Sigmoid colon (tissue), 7 donors: ENCODE measurements around the gene GPD2. TPM values are rescaled to one million over a fixed set of nuclear protein-coding genes. Genes with fewer than 3 reads are reported as not detected.

Experiments used
- DNase-seq: peaks from one replicate; pipeline ENCODE4 v3.0.0-alpha.2; 2019
- H3K27ac ChIP-seq, 4 donors: fragments of 200-600 bp; sonication (generic); one replicate each; pipeline ENCODE4 v1.5.1; 2016 to 2019; ENCODE audit warnings: mild to moderate bottlenecking in 1 of 4
- H3K27me3 ChIP-seq, 3 donors: fragments of 200-600 bp; sonication (generic); one replicate each; pipeline ENCODE4 v1.5.1; 2019; ENCODE audit warnings: mild to moderate bottlenecking in 1 of 3
- H3K36me3 ChIP-seq, 4 donors: fragments of 200-600 bp; sonication (generic); one replicate each; pipeline ENCODE4 v1.5.1; 2016 to 2019
- H3K4me1 ChIP-seq, 4 donors: fragments of 200-600 bp; sonication (generic); one replicate each; pipeline ENCODE4 v1.5.1; 2017 to 2019
- H3K4me3 ChIP-seq, 4 donors: fragments of 200-600 bp; sonication (generic); one replicate each; pipeline ENCODE4 v1.5.1; 2017 to 2019; ENCODE audit warnings: mild to moderate bottlenecking in 2 of 4, moderate library complexity in 1 of 4
- H3K9me3 ChIP-seq, 4 donors: fragments of 200-600 bp in 3 of 4; sonication (generic) in 3 of 4; one replicate each; pipeline versions ENCODE4 v1.5.1 to v1.6.1; 2013 to 2019
- EP300 ChIP-seq, 4 donors: sonication (generic); formaldehyde crosslinking; IDR thresholded peaks; one replicate each; pipeline ENCODE4 v1.6.1; 2017; ENCODE audit warnings: antibody characterized with exemption in 4 of 4
- POLR2A ChIP-seq, 2 donors: fragments of 450-650 bp; IDR thresholded peaks; one replicate each; pipeline ENCODE4 v1.6.1; 2016; ENCODE audit warnings: antibody characterized with exemption in 2 of 2, mild to moderate bottlenecking in 2 of 2, moderate library complexity in 2 of 2
- POLR2AphosphoS5 ChIP-seq, 4 donors: sonication (generic); formaldehyde crosslinking; IDR thresholded peaks; one replicate each; pipeline ENCODE4 v1.6.1; 2017; ENCODE audit warnings: antibody characterized with exemption in 4 of 4
- WGBS, 2 donors: extraction: QIAGEN DNeasy Blood & Tissue Kit; methylation state at CpG; one replicate each; pipeline ENCODE4 v1.1.7; 2013; 5-methylcytosine and 5-hydroxymethylcytosine counted together
- intact Hi-C: fragments of 100-400 bp; cut with DNase I; formaldehyde crosslinking; loops from one replicate; pipeline ENCODE4 v1.15.1; 2023
- polyA plus RNA-seq, 3 donors: library from polyadenylated mRNA; stranded (reverse); fragments of 200-250 nt; gene quantifications; one replicate each; pipeline ENCODE4 v1.2.3, GENCODE V29; 2013
- total RNA-seq, 4 donors: library from RNA; depleted of rRNA; stranded (reverse); fragments of >200 nt; gene quantifications; one replicate each; pipeline ENCODE4 v1.1.0, GENCODE V29; 2016
- TF ChIP-seq, protein P1 (sequence below), 4 experiments: fragments of 450-650 bp in 3 of 4; fragments of 200-600 bp in 1 of 4; IDR thresholded peaks; one replicate each; pipeline ENCODE4 v1.5.1; 2016 to 2019; ENCODE audit warnings: antibody characterized with exemption in 4 of 4, mild to moderate bottlenecking in 3 of 4, moderate library complexity in 2 of 4
- donor health status: healthy with polysubstance abuse.
- donor health status: Bipolar disorder and iron deficiency.
- donor health status: healthy.

The GPD2 gene
- total and polyA plus RNA-seq, 7 donors, result 13.2 to 44.6 (median 16.3) TPM

DNA sequence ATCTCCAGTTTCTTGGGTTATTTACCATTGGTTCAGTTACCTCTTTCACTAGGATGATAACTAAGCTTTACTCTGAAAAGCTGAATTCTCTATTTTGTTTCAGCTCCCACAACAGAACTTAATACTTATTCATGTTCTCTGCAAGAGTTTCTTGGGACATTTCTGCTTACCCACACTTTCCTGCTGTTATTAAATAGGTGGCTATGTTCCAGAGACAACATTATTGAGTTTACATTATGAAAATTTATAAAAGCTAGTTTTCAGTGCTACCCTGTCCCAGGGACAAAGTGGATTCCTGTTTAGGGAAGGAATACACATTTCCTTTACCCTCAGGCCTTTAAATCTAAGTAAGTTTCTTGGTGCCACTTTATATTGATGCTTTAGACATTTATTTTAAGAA is 7.0 kb upstream of the GPD2 start:
- DNase-seq, result no peak
- intact Hi-C loops, result no loop called here
- no peaks in the 10 kb centered on the region for H3K27me3 ChIP-seq
- no peak overlapping the region for H3K27ac ChIP-seq
- H3K36me3 ChIP-seq, result no peaks in the 10 kb centered on the region
- no peak for TF ChIP-seq EP300 (IDR thresholded peaks at IDR 0.05)
- no peak for TF ChIP-seq POLR2AphosphoS5 (IDR thresholded peaks at IDR 0.05)
- no peak for TF ChIP-seq POLR2A (IDR thresholded peaks at IDR 0.05)
- TF ChIP-seq, protein P1, sequence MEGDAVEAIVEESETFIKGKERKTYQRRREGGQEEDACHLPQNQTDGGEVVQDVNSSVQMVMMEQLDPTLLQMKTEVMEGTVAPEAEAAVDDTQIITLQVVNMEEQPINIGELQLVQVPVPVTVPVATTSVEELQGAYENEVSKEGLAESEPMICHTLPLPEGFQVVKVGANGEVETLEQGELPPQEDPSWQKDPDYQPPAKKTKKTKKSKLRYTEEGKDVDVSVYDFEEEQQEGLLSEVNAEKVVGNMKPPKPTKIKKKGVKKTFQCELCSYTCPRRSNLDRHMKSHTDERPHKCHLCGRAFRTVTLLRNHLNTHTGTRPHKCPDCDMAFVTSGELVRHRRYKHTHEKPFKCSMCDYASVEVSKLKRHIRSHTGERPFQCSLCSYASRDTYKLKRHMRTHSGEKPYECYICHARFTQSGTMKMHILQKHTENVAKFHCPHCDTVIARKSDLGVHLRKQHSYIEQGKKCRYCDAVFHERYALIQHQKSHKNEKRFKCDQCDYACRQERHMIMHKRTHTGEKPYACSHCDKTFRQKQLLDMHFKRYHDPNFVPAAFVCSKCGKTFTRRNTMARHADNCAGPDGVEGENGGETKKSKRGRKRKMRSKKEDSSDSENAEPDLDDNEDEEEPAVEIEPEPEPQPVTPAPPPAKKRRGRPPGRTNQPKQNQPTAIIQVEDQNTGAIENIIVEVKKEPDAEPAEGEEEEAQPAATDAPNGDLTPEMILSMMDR (IDR thresholded peaks at IDR 0.05), result no peak
- H3K9me3 ChIP-seq, result no peaks in the 10 kb centered on the region
- H3K4me3 ChIP-seq, result no peak overlapping the region
- peaks cover 0 to 11% (median 7%) of the 10 kb centered on the region in 4 donors for H3K4me1 ChIP-seq

DNA sequence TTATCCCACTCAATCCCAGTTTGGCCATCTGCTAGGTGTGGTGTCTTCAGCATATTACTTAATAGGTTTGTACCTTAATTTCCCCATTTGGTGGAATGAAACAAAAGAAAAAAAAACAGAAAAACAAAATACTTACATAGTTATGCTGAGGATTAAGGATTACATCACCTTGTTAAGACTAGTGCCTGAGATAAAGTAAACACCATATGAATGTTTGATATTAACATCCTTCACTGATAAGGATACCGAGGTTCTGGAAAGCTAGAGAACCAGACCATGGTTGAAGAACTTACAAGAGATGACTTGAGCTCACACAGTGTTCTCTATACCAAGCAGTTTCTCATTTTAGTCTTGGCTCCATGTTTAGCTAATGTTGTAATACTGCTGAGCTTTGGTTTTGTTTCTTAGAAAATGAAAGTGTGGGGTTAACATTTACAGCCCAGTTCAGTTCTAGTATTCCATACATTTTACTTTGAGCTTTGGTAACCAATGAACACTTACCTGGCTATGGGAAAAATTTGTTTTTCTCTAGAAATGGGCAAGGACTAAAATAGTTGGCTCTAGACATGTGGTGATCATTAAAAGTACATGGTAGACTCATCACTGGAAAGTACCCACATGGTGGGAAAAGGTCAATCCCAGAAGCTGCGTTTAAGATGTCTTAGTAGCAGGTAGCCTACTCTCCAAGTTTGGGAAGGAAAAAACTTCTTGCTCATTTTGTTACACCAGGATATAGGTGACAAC is 5.8 kb upstream of the GPD2 start:
- Histone ChIP-seq H3K4me3 (no peak overlapping the region), H3K27me3 (no peaks in the 10 kb centered on the region), H3K27ac (peak overlapping the region in 2 of 4 donors; percentile 8 to 32), H3K9me3 (no peaks in the 10 kb centered on the region), H3K4me1 (peaks cover 0 to 15% (median 13%) of the 10 kb centered on the region in 4 donors), H3K36me3 (no peaks in the 10 kb centered on the region)
- no peak for DNase-seq
- WGBS, 2 donors, result 59 to 76% methylated on average over 2 of the region's 2 CpGs
- TF ChIP-seq, protein P1 (IDR thresholded peaks at IDR 0.05), result no peak
- TF ChIP-seq POLR2AphosphoS5 (IDR thresholded peaks at IDR 0.05) (no peak), EP300 (IDR thresholded peaks at IDR 0.05) (no peak)
- intact Hi-C loops, result no loop called here

DNA sequence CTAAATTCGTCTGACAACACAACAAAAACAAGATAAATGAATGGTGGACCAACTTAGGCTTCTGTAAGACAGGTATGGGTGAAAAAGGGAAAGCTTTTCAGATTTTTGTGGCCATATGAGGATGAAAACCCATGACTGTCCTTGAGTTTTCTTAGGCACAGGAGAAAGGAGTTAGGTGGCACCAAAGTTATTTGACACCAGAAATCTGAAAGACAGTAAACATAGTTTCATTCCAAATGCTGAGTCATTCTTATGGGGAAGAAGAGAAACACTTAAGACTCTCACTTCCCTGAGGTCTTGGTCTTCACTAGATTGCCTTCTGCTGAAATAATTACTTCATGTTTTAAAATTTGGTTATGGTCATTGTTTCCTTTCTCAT is 5.2 kb upstream of the GPD2 start:
- WGBS, 2 donors, result 90 to 91% methylated on average over 1 of the region's 1 CpG

DNA sequence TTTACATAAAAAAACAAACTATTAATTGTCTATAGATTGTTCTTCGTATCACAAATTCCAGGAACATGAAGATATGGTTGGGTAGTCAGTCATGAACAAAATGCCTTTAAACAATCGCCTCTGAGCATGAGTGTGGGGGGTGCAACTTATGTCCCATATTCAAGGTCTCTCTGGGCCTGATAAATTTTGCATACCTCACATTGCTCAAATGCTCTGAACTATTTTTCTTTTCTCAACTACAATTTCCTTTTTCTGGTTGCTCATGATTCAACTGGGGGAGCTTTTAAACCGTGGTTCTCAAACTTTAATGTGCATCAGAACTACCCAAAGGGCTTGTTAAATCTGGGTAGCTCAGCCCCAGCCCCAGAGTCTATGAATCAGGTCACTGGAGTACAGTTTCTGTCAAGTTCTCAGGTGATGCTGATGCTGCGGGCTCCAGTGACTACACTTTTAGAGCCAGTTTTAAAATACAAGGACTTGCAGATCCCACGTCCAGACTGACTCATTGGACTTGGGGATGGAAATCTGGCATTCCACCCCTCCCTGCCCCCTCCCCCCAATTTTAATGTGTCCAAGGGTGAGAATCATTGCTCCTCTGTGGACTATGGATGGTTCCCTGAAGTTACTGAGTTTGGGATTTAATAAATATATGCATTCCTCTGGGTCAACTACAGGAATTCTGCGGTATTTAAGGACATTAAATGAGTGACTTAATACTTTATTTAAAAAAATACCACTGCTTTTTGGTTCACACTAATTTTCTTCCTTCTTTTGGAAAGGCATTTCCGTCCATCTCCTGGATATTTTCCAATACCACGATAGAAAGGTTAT is 1.5 kb upstream of the GPD2 start:
- no peak for TF ChIP-seq POLR2AphosphoS5 (IDR thresholded peaks at IDR 0.05)
- TF ChIP-seq EP300 (IDR thresholded peaks at IDR 0.05), result no peak
- TF ChIP-seq POLR2A (IDR thresholded peaks at IDR 0.05), result no peak
- TF ChIP-seq, protein P1 (IDR thresholded peaks at IDR 0.05), result no peak
- intact Hi-C loops, result no loop called here
- DNase-seq, result no peak
- H3K27ac ChIP-seq, result peak overlapping the region; percentile 96 to 99 (median 98)
- 61 to 72% methylated on average over 8 of the region's 8 CpGs for WGBS, 2 donors
- H3K9me3 ChIP-seq, result no peaks in the 10 kb centered on the region
- H3K4me1 ChIP-seq, result peaks cover 0 to 30% (median 26%) of the 10 kb centered on the region in 4 donors
- no peaks in the 10 kb centered on the region for H3K27me3 ChIP-seq
- peak overlapping the region in 3 of 4 donors; percentile 70 to 82 (median 73) for H3K4me3 ChIP-seq
- H3K36me3 ChIP-seq, result no peaks in the 10 kb centered on the region

More for the DNA sequence above, 5.2 kb upstream of the GPD2 start:
- no peaks in the 10 kb centered on the region for H3K27me3 ChIP-seq
- peaks cover 0 to 17% (median 14%) of the 10 kb centered on the region in 4 donors for H3K4me1 ChIP-seq
- H3K9me3 ChIP-seq, result no peaks in the 10 kb centered on the region
- no peak overlapping the region for H3K4me3 ChIP-seq
- intact Hi-C loops, result no loop called here
- TF ChIP-seq POLR2A (IDR thresholded peaks at IDR 0.05) (no peak), EP300 (IDR thresholded peaks at IDR 0.05) (no peak), POLR2AphosphoS5 (IDR thresholded peaks at IDR 0.05) (no peak)
- TF ChIP-seq, protein P1 (IDR thresholded peaks at IDR 0.05), result no peak
- DNase-seq, result no peak
- no peaks in the 10 kb centered on the region for H3K36me3 ChIP-seq
- peak overlapping the region in 2 of 4 donors; percentile 8 to 32 for H3K27ac ChIP-seq
